Fibroblast of lung (primary cell): ENCODE measurements around the gene BRINP3.

ENCODE experiments used
- EZH2 ChIP-seq: IDR thresholded peaks from 2 replicates; pipeline ENCODE4 v1.5.1; 2012; ENCODE audit warnings: low read length, control low read depth, mild to moderate bottlenecking; ENCODE audit errors: missing control alignments
- TF ChIP-seq, protein P1 (sequence below), 2 donors: IDR thresholded peaks in 1 of 2; conservative IDR thresholded peaks in 1 of 2; 1 replicate in 1 of 2; 2 replicates in 1 of 2; pipeline ENCODE4 v1.5.1; 2011 to 2012; ENCODE audit warnings: low read length in 2 of 2, control low read depth in 1 of 2, inconsistent platforms in 1 of 2, low read depth in 1 of 2, mild to moderate bottlenecking in 1 of 2

DNA sequence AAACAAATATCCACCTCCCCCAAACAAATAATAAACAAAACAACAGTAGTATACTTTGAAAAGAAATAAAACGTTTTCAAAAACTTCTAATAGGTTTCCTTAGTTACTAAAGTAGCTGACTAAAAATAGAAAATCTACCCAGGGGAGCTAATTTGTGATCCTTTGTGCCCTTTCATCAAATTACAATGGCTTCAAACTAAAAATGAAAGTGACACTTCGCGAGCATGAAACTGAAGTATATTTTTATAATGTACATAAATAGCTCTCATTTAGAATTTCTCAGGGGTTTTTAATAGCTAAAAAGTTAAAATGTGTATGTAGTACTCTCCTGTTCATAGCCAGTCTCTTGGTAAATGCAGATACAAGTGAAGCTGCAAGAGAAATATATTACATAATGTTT is 78.4 kb downstream of the BRINP3 start:
- TF ChIP-seq, protein P1, sequence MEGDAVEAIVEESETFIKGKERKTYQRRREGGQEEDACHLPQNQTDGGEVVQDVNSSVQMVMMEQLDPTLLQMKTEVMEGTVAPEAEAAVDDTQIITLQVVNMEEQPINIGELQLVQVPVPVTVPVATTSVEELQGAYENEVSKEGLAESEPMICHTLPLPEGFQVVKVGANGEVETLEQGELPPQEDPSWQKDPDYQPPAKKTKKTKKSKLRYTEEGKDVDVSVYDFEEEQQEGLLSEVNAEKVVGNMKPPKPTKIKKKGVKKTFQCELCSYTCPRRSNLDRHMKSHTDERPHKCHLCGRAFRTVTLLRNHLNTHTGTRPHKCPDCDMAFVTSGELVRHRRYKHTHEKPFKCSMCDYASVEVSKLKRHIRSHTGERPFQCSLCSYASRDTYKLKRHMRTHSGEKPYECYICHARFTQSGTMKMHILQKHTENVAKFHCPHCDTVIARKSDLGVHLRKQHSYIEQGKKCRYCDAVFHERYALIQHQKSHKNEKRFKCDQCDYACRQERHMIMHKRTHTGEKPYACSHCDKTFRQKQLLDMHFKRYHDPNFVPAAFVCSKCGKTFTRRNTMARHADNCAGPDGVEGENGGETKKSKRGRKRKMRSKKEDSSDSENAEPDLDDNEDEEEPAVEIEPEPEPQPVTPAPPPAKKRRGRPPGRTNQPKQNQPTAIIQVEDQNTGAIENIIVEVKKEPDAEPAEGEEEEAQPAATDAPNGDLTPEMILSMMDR (conservative IDR thresholded peaks at IDR 0.05 in 1 of 2, IDR thresholded peaks at IDR 0.05 in 1 of 2; ENCODE audit: low read depth in 1 of 2, low read length in 2 of 2): no peak
- TF ChIP-seq EZH2: no peak
